Gastrocnemius medialis (tissue), 4 donors: ENCODE results near the gene NHERF2. TPM values are rescaled to one million over a fixed set of nuclear protein-coding genes. Genes with fewer than 3 reads are reported as not detected.

Experiments used
- ATAC-seq, 2 donors: fragments of 150-250 bp; one replicate each; pipeline ENCODE4 v1.9.1; 2016
- DNase-seq, 2 donors: peaks; one replicate each; pipeline ENCODE4 v3.0.0-alpha.2; 2019
- H3K27ac ChIP-seq, 4 donors: fragments of 200-600 bp; sonication (generic); 1 replicate in 1 of 4; 2 replicates in 3 of 4; pipeline ENCODE4 v1.5.1; 2016 to 2018; ENCODE audit warnings: mild to moderate bottlenecking in 2 of 4, moderate library complexity in 1 of 4
- H3K27me3 ChIP-seq, 3 donors: fragments of 200-600 bp; sonication (generic) in 2 of 3; 1 replicate in 1 of 3; 2 replicates in 2 of 3; pipeline versions ENCODE4 v1.5.1 to v1.6.0; 2016 to 2019; ENCODE audit warnings: mild to moderate bottlenecking in 1 of 3, moderate library complexity in 1 of 3
- H3K36me3 ChIP-seq, 2 donors: fragments of 200-600 bp; sonication (generic) in 1 of 2; one replicate each; pipeline ENCODE4 v1.5.1; 2017 to 2018
- H3K4me1 ChIP-seq, 2 donors: fragments of 200-600 bp; sonication (generic) in 1 of 2; one replicate each; pipeline ENCODE4 v1.5.1; 2016 to 2017; ENCODE audit warnings: mild to moderate bottlenecking in 2 of 2
- H3K4me3 ChIP-seq, 4 donors: fragments of 200-600 bp; sonication (generic) in 3 of 4; 1 replicate in 1 of 4; 2 replicates in 3 of 4; pipeline ENCODE4 v1.5.1; 2016 to 2019; ENCODE audit warnings: mild to moderate bottlenecking in 2 of 4
- H3K9me3 ChIP-seq, 3 donors: fragments of 200-600 bp; sonication (generic) in 2 of 3; 1 replicate in 1 of 3; 2 replicates in 2 of 3; pipeline ENCODE4 v1.5.1; 2016 to 2019
- POLR2A ChIP-seq, 2 donors: fragments of 450-650 bp; IDR thresholded peaks; one replicate each; pipeline ENCODE4 v1.6.1; 2017; ENCODE audit warnings: antibody characterized with exemption in 2 of 2, mild to moderate bottlenecking in 2 of 2, moderate library complexity in 2 of 2
- in situ Hi-C, 4 donors: fragments of 200-750 bp; cut with MboI; loops; one replicate each; pipeline versions ENCODE4 v1.15.0 to v1.8.0; 2017; ENCODE audit warnings: low sequenced_read_pairs in 4 of 4
- intact Hi-C: fragments of 100-400 bp; cut with DNase I; formaldehyde crosslinking; loops from one replicate; pipeline ENCODE4 v1.15.1; 2023; ENCODE audit warnings: low total_unique reads
- total RNA-seq, 4 donors: library from RNA; depleted of rRNA; stranded (reverse); fragments of >200 nt; gene quantifications; one replicate each; pipeline versions ENCODE4 v1.1.0 to v1.2.3, GENCODE V29; 2016
- TF ChIP-seq, protein P1 (sequence below), 5 experiments: fragments of 450-650 bp in 3 of 5; fragments of 200-600 bp in 2 of 5; sonication (generic) in 2 of 5; IDR thresholded peaks in 4 of 5; conservative IDR thresholded peaks in 1 of 5; 1 replicate in 4 of 5; 2 replicates in 1 of 5; pipeline ENCODE4 v1.5.1; 2016 to 2019; ENCODE audit warnings: antibody characterized with exemption in 5 of 5, mild to moderate bottlenecking in 3 of 5, moderate library complexity in 3 of 5

The NHERF2 gene
- total RNA-seq, 4 donors from 2014 or later = 51.6 to 86.9 (median 74.4) TPM

DNA sequence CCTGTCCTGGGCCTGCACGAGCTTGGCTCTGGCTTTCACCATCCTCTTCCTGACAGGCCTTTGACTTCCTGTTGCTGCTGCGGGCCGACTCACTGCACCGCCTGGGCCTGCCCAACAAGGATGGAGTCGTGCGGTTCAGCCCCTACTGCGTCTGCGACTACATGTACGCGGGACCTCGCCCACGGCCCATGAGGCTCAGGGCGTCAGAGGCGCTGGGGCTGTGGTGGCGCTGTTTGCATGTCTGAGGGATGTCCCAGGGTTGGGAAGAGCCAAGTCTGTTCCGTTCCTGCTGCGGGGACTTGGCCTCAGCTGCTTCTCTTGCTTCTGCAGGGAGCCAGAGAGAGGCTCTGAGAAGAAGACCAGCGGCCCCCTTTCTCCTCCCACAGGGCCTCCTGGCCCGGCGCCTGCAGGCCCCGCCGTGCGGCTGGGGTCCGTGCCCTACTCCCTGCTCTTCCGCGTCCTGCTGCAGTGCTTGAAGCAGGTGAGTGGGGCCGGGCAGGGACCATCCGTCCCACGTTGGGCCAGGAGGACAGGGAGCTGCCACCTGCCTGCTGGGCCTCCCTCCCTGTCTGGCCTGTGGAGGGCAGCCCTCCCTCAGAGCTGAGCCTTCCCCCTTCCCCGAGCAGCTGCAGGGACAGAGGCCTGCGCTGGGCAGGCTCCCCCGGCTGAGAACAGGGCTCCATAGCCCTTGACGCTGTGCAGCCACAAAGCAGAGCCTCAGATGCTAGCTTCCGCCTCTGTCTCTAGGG lies 44.9 kb downstream of the NHERF2 start:
- intact Hi-C loops = no loop called here
- no peak for ATAC-seq
- DNase-seq = no peak

DNA sequence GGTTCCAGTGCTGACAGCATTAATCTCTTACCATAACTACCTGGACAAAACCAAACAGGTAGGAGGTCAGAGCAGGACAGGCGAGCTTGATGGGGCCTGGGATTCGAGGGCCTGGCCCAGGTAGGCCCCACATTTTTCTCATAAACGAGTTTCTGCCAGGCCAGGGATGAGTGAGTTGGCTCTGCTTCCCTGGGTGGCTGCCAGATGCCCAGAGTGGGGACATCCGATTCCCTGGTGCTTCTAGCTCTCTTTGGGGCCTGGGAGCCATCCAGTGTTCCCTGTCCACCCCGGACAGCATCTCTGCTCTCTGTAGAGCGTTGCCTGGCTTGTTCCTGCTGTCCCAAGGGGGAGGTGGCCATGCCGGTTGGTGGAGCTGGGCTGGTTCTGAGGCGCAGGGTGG lies 46.2 kb downstream of the NHERF2 start:
- DNase-seq = no peak
- Histone ChIP-seq H3K27me3 (no peaks in the 10 kb centered on the region), H3K27ac (no peak overlapping the region), H3K4me1 (no peaks in the 10 kb centered on the region), H3K36me3 (peaks cover 0 to 87% of the 10 kb centered on the region in 2 donors), H3K9me3 (no peaks in the 10 kb centered on the region), H3K4me3 (no peak overlapping the region)
- ATAC-seq = no peak
- TF ChIP-seq, protein P1, sequence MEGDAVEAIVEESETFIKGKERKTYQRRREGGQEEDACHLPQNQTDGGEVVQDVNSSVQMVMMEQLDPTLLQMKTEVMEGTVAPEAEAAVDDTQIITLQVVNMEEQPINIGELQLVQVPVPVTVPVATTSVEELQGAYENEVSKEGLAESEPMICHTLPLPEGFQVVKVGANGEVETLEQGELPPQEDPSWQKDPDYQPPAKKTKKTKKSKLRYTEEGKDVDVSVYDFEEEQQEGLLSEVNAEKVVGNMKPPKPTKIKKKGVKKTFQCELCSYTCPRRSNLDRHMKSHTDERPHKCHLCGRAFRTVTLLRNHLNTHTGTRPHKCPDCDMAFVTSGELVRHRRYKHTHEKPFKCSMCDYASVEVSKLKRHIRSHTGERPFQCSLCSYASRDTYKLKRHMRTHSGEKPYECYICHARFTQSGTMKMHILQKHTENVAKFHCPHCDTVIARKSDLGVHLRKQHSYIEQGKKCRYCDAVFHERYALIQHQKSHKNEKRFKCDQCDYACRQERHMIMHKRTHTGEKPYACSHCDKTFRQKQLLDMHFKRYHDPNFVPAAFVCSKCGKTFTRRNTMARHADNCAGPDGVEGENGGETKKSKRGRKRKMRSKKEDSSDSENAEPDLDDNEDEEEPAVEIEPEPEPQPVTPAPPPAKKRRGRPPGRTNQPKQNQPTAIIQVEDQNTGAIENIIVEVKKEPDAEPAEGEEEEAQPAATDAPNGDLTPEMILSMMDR (IDR thresholded peaks at IDR 0.05 in 4 of 5, conservative IDR thresholded peaks at IDR 0.05 in 1 of 5) = no peak
- no peak for TF ChIP-seq POLR2A (IDR thresholded peaks at IDR 0.05)
- intact Hi-C loops = no loop called here
- in situ Hi-C loops = no loop called here

More for the DNA sequence above, 44.9 kb downstream of the NHERF2 start:
- H3K4me1 ChIP-seq = no peaks in the 10 kb centered on the region
- H3K4me3 ChIP-seq = no peak overlapping the region
- in situ Hi-C loops = no loop called here
- no peak overlapping the region for H3K27ac ChIP-seq
- peaks cover 0 to 87% of the 10 kb centered on the region in 2 donors for H3K36me3 ChIP-seq
- H3K9me3 ChIP-seq = no peaks in the 10 kb centered on the region
- H3K27me3 ChIP-seq = no peaks in the 10 kb centered on the region
- TF ChIP-seq, protein P1 (IDR thresholded peaks at IDR 0.05 in 4 of 5, conservative IDR thresholded peaks at IDR 0.05 in 1 of 5) = no peak
- no peak for TF ChIP-seq POLR2A (IDR thresholded peaks at IDR 0.05)

DNA sequence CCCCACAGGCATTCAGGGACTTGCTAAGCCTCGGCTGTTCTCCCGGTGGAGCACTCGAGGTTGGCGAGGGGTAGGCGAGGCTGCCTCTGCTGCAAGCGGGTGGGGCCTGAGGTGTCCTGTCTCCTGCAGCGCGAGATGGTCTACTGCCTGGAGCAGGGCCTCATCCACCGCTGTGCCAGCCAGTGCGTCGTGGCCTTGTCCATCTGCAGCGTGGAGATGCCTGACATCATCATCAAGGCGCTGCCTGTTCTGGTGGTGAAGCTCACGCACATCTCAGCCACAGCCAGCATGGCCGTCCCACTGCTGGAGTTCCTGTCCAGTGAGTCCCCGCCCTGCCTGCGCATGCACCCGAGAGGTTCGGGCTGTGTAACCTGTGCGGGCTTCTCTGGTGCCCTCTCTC lies 47.4 kb downstream of the NHERF2 start:
- Histone ChIP-seq H3K4me3 (no peak overlapping the region), H3K9me3 (no peaks in the 10 kb centered on the region), H3K27ac (no peak overlapping the region), H3K36me3 (peaks cover 0 to 87% of the 10 kb centered on the region in 2 donors), H3K27me3 (no peaks in the 10 kb centered on the region), H3K4me1 (no peaks in the 10 kb centered on the region)
- in situ Hi-C loops = no loop called here
- intact Hi-C loops = no loop called here
- no peak for DNase-seq
- no peak for ATAC-seq
- no peak for TF ChIP-seq POLR2A (IDR thresholded peaks at IDR 0.05)
- TF ChIP-seq, protein P1 (IDR thresholded peaks at IDR 0.05 in 4 of 5, conservative IDR thresholded peaks at IDR 0.05 in 1 of 5) = no peak

DNA sequence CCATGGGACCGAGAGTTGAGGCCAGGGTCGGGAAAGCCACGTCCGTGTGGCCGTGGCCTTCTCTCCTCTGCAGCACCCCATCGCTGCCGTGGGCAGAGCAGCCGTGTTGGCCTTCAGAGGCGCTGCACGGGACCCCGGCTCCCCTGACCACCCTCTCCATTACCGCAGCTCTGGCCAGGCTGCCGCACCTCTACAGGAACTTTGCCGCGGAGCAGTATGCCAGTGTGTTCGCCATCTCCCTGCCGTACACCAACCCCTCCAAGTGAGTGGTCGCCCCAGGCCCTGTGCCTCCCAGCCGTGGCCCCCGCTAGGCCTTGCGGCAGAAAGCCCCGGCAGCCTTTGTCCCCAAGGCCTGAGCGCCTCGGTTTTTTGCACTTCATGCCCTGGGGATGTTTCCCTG lies 48.9 kb downstream of the NHERF2 start:
- no peak for TF ChIP-seq POLR2A (IDR thresholded peaks at IDR 0.05)
- TF ChIP-seq, protein P1 (IDR thresholded peaks at IDR 0.05 in 4 of 5, conservative IDR thresholded peaks at IDR 0.05 in 1 of 5) = no peak
- in situ Hi-C loops = no loop called here
- H3K36me3 ChIP-seq = peaks cover 0 to 89% of the 10 kb centered on the region in 2 donors

More for the DNA sequence above, 48.9 kb downstream of the NHERF2 start:
- ATAC-seq (no peak), DNase-seq (no peak)
- Histone ChIP-seq H3K9me3 (no peaks in the 10 kb centered on the region), H3K27me3 (no peaks in the 10 kb centered on the region), H3K27ac (no peak overlapping the region), H3K4me3 (no peak overlapping the region), H3K4me1 (no peaks in the 10 kb centered on the region)
- intact Hi-C loops = no loop called here
